NCI-H2171 treated with DMSO at 0.1 percent for 48 hours (cell line): Measurements from ENCODE around the gene TRMT2B.
"Not testable (repeated sequence)": the region's sequence is repeated elsewhere in the genome, so short reads cannot be mapped to it uniquely, and the experiment has no call there.

Experiments used
- DNase-seq: peaks from one replicate; lab custom pipeline; 2025; lab: John Stamatoyannopoulos, UW

Gene TRMT2B

DNA sequence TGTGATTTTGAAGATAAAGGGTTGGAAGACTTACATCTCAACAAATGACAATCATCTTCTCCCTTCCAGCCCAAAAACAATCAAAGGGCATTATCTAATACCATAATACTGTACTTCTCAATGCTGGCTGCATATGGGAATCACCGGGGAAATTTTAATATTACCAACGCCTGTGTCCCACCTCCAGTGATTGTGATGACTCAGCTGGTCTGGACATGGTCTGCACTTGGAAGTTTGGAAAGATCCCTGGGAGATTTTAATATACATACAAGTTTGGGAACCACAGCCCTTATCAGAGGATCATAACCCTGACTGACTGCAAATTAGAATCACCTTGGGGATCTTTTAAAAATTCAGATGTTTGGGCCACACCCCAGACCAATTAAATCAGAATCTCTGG, 52.5 kb downstream of the TRMT2B start:
- no peak for DNase-seq

- no peak for DNase-seq
Observed at GRCh38 chrX:100995469-100995868, 56.4 kb downstream of the TRMT2B start.

DNA sequence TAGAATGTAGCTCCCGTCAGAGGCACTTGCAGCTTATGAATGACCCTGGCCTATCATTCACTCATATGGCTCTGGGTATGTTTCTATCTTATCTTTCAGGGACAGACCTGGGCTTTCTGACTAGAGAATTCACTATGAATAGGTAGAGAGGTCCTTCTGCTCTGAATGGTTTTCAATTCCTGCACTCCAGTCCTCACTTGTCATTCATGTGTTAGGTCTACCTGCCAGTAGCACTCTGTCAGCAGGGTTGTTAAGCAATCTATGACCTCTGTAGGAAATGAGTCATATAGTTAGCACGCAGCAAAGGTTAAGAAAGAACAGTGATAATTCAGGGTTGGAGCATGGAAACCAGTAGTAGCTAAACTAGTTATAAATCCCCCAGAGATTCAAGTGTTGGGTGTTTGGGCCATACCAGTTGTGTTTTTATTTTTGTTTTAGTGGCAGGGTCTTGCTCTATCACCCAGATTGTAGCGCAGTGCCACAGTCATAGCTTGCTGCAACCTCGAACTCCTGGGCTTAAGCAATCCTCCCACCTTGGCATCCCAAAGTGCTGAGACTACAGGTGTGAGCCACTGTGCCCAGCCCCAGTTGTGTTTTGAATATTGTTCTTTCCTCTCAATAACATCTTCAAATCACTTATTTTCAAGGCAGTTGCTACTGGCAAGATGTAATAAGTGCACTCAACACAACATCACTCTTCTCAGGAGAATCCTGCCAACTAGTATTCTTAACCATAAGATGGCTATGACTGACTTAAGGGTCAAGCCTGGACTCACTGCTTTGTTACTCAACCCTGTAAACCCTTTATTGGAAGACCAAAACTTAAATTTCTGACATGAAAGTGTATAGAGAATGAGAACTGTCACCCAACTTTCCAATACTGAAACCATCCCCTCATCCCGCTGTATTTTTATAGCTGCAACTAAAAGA, 57.3 kb downstream of the TRMT2B start:
- DNase-seq: no peak

DNA sequence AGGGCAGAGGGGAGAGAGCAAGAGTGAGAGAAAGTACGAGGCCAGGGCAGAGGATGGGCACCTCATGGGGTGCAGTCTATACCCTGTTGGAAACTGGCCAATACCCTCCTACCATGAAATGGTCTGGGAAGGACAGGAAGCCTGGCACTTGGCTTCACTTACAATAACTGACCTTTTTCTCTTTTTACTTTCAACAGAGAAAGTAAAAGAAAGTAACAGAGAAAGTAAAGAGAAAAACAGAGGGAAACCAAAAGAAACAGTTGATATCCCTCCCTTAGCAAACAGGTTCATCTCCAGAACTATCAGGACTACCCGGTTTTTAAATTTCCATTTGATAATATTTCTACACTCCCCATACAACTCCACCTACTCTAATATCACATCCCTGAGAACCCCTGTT, 61.8 kb downstream of the TRMT2B start:
- DNase-seq: no peak

DNA sequence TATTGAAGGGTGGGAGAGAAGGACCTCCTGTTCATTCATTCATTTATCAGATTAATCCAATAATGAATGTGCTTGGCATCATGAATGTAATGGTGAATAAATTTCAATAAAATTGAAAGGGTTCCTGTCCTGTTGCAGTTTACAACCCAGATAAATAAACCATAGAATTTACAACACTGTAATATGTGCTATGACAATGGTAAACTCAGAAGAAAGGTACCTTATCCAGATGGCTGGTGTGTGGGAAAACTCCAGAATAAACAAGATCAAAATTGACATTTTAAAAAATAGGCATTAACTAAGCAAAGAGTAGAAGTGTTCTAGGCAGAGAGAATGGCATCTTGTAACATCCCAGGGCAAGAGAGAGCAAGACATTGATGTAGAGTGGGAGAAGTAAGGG, 67.1 kb downstream of the TRMT2B start:
- no peak for DNase-seq

DNA sequence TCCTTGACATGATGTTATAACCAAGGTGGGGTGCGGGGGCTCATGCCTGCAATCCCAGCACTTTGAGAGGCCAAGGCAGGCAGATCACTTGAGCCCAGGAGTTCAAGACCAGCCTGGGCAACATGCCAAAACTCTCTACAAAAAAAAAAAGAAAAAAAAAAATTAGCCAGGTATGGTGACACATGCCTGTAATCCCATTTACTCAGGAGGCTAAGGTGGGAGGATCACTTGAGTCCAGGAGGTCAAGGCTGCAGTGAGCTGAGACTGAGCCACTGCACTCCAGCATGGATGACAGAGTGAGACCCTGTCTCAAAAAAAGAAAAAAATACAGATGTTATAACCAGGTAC, 70.4 kb downstream of the TRMT2B start:
- not testable (repeated sequence) for DNase-seq

DNA sequence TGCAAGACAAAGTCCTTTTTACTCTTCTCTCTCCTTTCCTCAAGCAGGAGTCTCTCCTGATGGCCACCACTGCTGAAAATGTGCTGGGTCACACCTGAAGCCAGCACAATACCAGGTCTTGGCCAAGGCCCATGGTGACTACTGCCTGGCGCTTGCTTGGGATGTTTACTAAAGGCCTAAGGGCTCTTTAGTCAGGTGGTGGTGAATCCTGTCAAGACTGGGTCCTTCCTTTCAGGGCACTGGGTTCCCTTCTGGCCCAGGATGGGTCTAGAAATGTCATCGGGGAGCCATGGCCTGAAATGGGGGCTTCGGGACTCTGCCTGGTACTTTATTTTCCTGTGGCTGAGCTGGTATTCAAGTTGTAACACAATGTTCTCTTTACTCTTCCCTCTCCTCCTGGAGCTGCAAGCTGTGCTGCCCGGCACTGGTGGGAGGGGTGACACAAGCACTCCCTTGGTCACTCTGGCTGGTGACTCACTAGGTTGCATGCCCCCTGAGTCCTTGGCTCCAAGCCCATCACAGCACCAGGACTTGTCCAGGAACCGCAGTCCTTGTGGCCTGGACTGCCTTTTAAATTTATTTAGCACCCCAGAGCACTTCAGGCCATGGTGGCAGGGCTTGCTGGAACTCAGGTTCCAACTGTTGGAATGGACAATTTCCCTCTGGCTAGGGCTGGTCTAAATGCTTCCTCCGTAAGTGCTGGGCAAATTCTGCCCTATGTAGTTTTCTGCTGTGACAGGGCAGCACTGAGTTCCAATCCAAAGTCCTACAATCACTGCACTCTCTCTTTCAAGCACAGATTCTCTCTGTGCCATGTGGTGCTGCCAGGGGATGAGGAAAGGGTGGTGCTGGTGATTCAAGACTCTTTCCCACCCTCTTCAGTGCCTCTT, 71.1 kb downstream of the TRMT2B start:
- DNase-seq: no peak

- no peak for DNase-seq
Observed at GRCh38 chrX:100979881-100980607, 71.9 kb downstream of the TRMT2B start.

GRCh38 chrX:100976211-100976610, 75.7 kb downstream of the TRMT2B start:
- no peak for DNase-seq

DNA sequence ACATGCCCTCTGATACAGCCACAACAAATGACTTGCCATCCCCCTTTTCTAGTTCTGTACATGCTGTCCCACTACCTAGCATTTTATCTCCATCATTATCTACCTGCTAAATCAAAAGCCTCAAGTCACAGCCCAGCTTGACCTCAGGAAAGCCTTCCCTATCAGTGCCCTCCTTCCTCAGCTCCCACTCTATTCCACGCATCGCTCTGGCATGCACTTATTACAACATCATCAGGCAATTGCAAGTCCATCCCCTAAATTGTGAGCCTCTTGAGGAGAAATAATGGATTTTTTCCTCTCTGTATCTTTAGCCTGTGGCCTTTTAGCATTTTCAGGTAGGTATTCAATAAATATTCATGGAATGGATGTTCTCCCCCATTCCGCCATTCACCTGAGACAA, 76.7 kb downstream of the TRMT2B start:
- DNase-seq: no peak

- no peak for DNase-seq
Observed at GRCh38 chrX:100973411-100973810, 78.5 kb downstream of the TRMT2B start.

DNA sequence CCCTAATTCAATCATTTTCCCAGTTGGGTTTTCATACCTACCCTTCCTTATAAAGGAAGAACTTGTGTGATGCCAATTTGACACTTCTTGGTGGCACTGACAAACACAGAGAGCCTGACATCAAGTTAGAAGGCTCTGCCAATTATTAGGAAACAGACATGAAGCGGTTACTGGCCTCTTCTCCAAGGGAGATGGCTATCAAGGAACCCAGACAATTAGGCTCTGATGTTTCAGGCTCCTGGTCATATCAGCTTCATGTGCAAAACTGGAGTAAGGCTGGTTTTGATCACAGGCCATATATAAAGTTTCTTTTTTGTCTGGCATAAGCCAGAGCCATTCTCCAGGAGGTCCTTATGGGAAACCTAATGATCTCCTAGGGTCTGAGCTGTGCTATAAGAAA, 82.0 kb downstream of the TRMT2B start:
- DNase-seq: no peak

DNA sequence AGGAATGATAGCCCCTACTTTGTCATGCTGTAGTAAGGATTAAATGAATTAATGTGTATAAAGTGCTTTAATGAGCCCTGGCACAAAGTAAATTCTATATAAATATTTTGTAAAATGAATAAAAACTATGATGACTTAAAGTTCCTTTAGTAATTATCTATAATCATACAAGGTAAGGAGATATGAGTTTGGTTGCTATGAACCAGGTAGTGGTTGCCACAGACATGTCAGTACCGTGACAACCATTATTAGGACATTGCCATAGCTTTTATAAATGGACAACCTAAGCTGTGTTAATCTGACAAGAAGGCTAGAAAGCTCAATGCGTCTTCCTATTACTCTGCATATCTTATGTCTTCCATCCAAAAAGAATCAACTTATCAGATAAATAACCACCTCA, 82.5 kb downstream of the TRMT2B start, which contains the start of gene ARL13A:
ARL13A (plus strand) TSS at position 301 of the 400 bp plus-strand sequence. CDS start 3,982 bp downstream, outside the sequence.
- no peak for DNase-seq

DNA sequence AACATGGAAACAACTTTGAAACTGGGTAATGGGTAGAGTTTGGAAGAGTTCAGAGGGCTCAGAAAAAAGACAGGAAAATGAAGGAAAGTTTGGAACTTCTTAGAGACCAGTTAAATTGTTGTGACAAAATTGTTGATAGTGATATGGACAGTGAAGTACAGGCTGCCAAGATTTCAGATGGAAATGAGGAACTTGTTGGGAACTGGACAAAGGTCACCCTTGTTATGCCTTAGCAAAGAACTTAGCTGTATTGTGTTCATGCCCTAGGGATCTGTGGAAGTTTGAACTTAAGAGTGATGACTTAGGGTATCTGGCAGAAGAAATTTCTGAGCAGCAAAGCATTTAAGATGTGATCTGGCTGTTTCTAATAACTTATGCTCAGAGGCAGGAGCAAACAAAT, 87.5 kb downstream of the TRMT2B start:
- DNase-seq: no peak

- DNase-seq: no peak
Observed at GRCh38 chrX:100962811-100963210, 89.1 kb downstream of the TRMT2B start.
